Motor neuron (in vitro differentiated cells): Measurements from ENCODE around the gene MYRIP. TPM values are rescaled to one million over a fixed set of nuclear protein-coding genes. Genes with fewer than 3 reads are reported as not detected.

Source experiments
- ATAC-seq, 8 experiments: fragments of 200-7000 bp; cut with Tn5 transposase; replicated peaks in 6 of 8; 2 replicates each; pipeline ENCODE4 v1.8.0; 2021; ENCODE audit warnings: mild to moderate bottlenecking in 8 of 8, moderate library complexity in 8 of 8
- H3K27ac ChIP-seq, 2 donors: fragments of 250-450 bp; sonication (Bioruptor Pico); 2 replicates each; pipeline ENCODE4 v1.9.0; 2021; ENCODE audit warnings: antibody characterized with exemption in 2 of 2, mild to moderate bottlenecking in 2 of 2, moderate library complexity in 1 of 2
- H3K4me1 ChIP-seq, 2 donors: fragments of 250-450 bp; sonication (Bioruptor Pico); replicated peaks in 1 of 2; 2 replicates each; pipeline ENCODE4 v1.6.1; 2021; ENCODE audit warnings: antibody characterized with exemption in 2 of 2, mild to moderate bottlenecking in 2 of 2, moderate library complexity in 1 of 2
- H3K4me3 ChIP-seq, 5 donors: fragments of 250-450 bp; sonication (Bioruptor Pico); 2 replicates each; pipeline ENCODE4 v1.9.0; 2021; ENCODE audit warnings: antibody characterized with exemption in 5 of 5, mild to moderate bottlenecking in 5 of 5, moderate library complexity in 4 of 5
- WGBS, 10 experiments: fragments of 450-650 bp; shearing (Covaris generic); methylation state at CpG; one replicate each; pipeline ENCODE4 v1.0.0; 2022; 5-methylcytosine and 5-hydroxymethylcytosine counted together
- in situ Hi-C, 9 experiments: fragments of 400-800 bp; cut with MboI; loops; one replicate each; pipeline ENCODE4 v1.15.0; 2021; ENCODE audit warnings: low sequenced_read_pairs in 9 of 9, low pct_unique_long_range_greater_than_20kb in 2 of 9; ENCODE audit not compliant: unreplicated experiment in 9 of 9
- total RNA-seq, 8 experiments: library from RNA; unstranded; fragments of 300-600 nt; gene quantifications; 2 replicates each; pipeline versions ENCODE4 v1.2.3 to v1.2.4, GENCODE V29; 2022

MYRIP gene
- total RNA-seq, 8 experiments from 2014 or later: 1.5 to 10.1 (median 3.2) TPM

GRCh38 chr3:40215015-40215414, 405.6 kb downstream of the MYRIP start:
- no peak overlapping the region for H3K27ac ChIP-seq
- no peak overlapping the region for H3K4me3 ChIP-seq
- no peak for ATAC-seq
- H3K4me1 ChIP-seq: no peaks in the 10 kb centered on the region
- in situ Hi-C loops: no loop called here

GRCh38 chr3:40216471-40216870, 407.1 kb downstream of the MYRIP start:
- no peak for ATAC-seq
- 21 to 100% (median 80%) methylated on average over 1 to 2 of the region's 2 CpGs; no CpG with 5 or more reads in 1 of the 10 experiments for WGBS, 10 experiments
- Histone ChIP-seq H3K4me3 (no peak overlapping the region), H3K4me1 (no peaks in the 10 kb centered on the region), H3K27ac (no peak overlapping the region)
- in situ Hi-C loops: no loop called here

- in situ Hi-C loops: no loop called here
- no peak overlapping the region for H3K27ac ChIP-seq
- 75 to 100% (median 85%) methylated on average over 1 to 4 of the region's 4 CpGs; no CpG with 5 or more reads in 5 of the 10 experiments for WGBS, 10 experiments
- H3K4me1 ChIP-seq: peaks cover 7 to 14% of the 10 kb centered on the region in 2 donors
- ATAC-seq: no peak
- no peak overlapping the region for H3K4me3 ChIP-seq
Measured at GRCh38 chr3:40223856-40224255, 414.4 kb downstream of the MYRIP start.

GRCh38 chr3:40224796-40225515, 415.5 kb downstream of the MYRIP start:
- Histone ChIP-seq H3K4me3 (no peak overlapping the region), H3K4me1 (peaks cover 8 to 21% of the 10 kb centered on the region in 2 donors), H3K27ac (no peak overlapping the region)
- in situ Hi-C loops: no loop called here
- peak in 2 of 8 experiments; percentile 38 to 51 for ATAC-seq
- 35 to 100% (median 89%) methylated on average over 2 to 6 of the region's 6 CpGs; no CpG with 5 or more reads in 1 of the 10 experiments for WGBS, 10 experiments

- Histone ChIP-seq H3K4me3 (no peak overlapping the region), H3K4me1 (peaks cover 8 to 21% of the 10 kb centered on the region in 2 donors), H3K27ac (no peak overlapping the region)
- WGBS, 10 experiments: 17 to 100% (median 64%) methylated on average over 1 to 4 of the region's 5 CpGs; no CpG with 5 or more reads in 6 of the 10 experiments
- in situ Hi-C loops: no loop called here
- no peak for ATAC-seq
Measured at GRCh38 chr3:40226636-40227035, 417.2 kb downstream of the MYRIP start.

GRCh38 chr3:40228792-40229350, 419.5 kb downstream of the MYRIP start:
- in situ Hi-C loops: no loop called here
- H3K27ac ChIP-seq: peak overlapping the region in 1 of 2 donors; percentile 59
- H3K4me3 ChIP-seq: no peak overlapping the region
- peaks cover 6 to 13% of the 10 kb centered on the region in 2 donors for H3K4me1 ChIP-seq
- WGBS, 10 experiments: 41 to 100% (median 62%) methylated on average over 1 to 5 of the region's 5 CpGs
- ATAC-seq: peak in 6 of 8 experiments; percentile 32 to 81 (median 46)

- no peak for ATAC-seq
- WGBS, 10 experiments: 40 to 96% (median 88%) methylated on average over 1 to 4 of the region's 6 CpGs; no CpG with 5 or more reads in 4 of the 10 experiments
Measured at GRCh38 chr3:40229386-40229785, 420.0 kb downstream of the MYRIP start.

GRCh38 chr3:40229963-40230362, 420.6 kb downstream of the MYRIP start:
- H3K4me3 ChIP-seq: no peak overlapping the region
- H3K4me1 ChIP-seq: peaks cover 6 to 13% of the 10 kb centered on the region in 2 donors
- no peak for ATAC-seq
- in situ Hi-C loops: no loop called here
- 0 to 83% (median 50%) methylated on average over 1 of the region's 1 CpG; no CpG with 5 or more reads in 1 of the 10 experiments for WGBS, 10 experiments
- no peak overlapping the region for H3K27ac ChIP-seq

More at GRCh38 chr3:40229386-40229785, 420.0 kb downstream of the MYRIP start:
- no peak overlapping the region for H3K4me3 ChIP-seq
- in situ Hi-C loops: no loop called here
- H3K4me1 ChIP-seq: peaks cover 6 to 13% of the 10 kb centered on the region in 2 donors
- H3K27ac ChIP-seq: no peak overlapping the region

- in situ Hi-C loops: no loop called here
- no peak overlapping the region for H3K4me3 ChIP-seq
- no peak for ATAC-seq
- no peak overlapping the region for H3K27ac ChIP-seq
- peaks cover 6 to 13% of the 10 kb centered on the region in 2 donors for H3K4me1 ChIP-seq
Measured at GRCh38 chr3:40230382-40230781, 421.0 kb downstream of the MYRIP start.

GRCh38 chr3:40232626-40233025, 423.2 kb downstream of the MYRIP start:
- H3K4me1 ChIP-seq: peaks cover 6 to 13% of the 10 kb centered on the region in 2 donors
- no peak overlapping the region for H3K4me3 ChIP-seq
- 0 to 100% (median 50%) methylated on average over 1 to 2 of the region's 2 CpGs; no CpG with 5 or more reads in 1 of the 10 experiments for WGBS, 10 experiments
- H3K27ac ChIP-seq: no peak overlapping the region
- no peak for ATAC-seq
- in situ Hi-C loops: no loop called here

- in situ Hi-C loops: no loop called here
- no peak for ATAC-seq
- Histone ChIP-seq H3K4me1 (peaks cover 7 to 9% of the 10 kb centered on the region in 2 donors), H3K27ac (no peak overlapping the region), H3K4me3 (no peak overlapping the region)
- 0 to 88% (median 55%) methylated on average over 1 of the region's 1 CpG; no CpG with 5 or more reads in 4 of the 10 experiments for WGBS, 10 experiments
Measured at GRCh38 chr3:40237159-40237558, 427.8 kb downstream of the MYRIP start.

GRCh38 chr3:40237889-40238571, 428.6 kb downstream of the MYRIP start:
- ATAC-seq: peak; percentile 78 to 100 (median 100)
- 0 to 41% (median 16%) methylated on average over 1 to 8 of the region's 8 CpGs; no CpG with 5 or more reads in 2 of the 10 experiments for WGBS, 10 experiments
- in situ Hi-C loops: no loop called here

GRCh38 chr3:40240921-40241320, 431.5 kb downstream of the MYRIP start:
- in situ Hi-C loops: no loop called here
- H3K4me3 ChIP-seq: no peak overlapping the region
- no peak overlapping the region for H3K27ac ChIP-seq
- peaks cover 7 to 9% of the 10 kb centered on the region in 2 donors for H3K4me1 ChIP-seq
- 100% methylated on average over 1 of the region's 1 CpG; no CpG with 5 or more reads in 8 of the 10 experiments for WGBS, 10 experiments
- ATAC-seq: no peak

More at GRCh38 chr3:40237889-40238571, 428.6 kb downstream of the MYRIP start:
- Histone ChIP-seq H3K4me1 (peaks cover 7 to 9% of the 10 kb centered on the region in 2 donors), H3K4me3 (no peak overlapping the region), H3K27ac (peak overlapping the region; percentile 10 to 15)
